Esophagus mucosa (tissue), 1 donor: ENCODE results near the gene SLC22A13. TPM values are rescaled to one million over a fixed set of nuclear protein-coding genes. Genes with fewer than 3 reads are reported as not detected.
"Not testable (repeated sequence)": the region's sequence is repeated elsewhere in the genome, so short reads cannot be mapped to it uniquely, and the experiment has no call there.

Experiments
- ATAC-seq: fragments of 200-7000 bp; cut with Tn5 transposase; one replicate; pipeline ENCODE4 v1.9.1; 2020
- total RNA-seq: library from RNA; stranded (reverse); gene quantifications from one replicate; pipeline ENCODE4 v1.2.4, GENCODE V29; 2023
- donor health status: DM: yes; HTN: yes; CAD: no.

Gene SLC22A13
- total RNA-seq, 1 donor from 2014 or later, result 0.64 TPM

DNA sequence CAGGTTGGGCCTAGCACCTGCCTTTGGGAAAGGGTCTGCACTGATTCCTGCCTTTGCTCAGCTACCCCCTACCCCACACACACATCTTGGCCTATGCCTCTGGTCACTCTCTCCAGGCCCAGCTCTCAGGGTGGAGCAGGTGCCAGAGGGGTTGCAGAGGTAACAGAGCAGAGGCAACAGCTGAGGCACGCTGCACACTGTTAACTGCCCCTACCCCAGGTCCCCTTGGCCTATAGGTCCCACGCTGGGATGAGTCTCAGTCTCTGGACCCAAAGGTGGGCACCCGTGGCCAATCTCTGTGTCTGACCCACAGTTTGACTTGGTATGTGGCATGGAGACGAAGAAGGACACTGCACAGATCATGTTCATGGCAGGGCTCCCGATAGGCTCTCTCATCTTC, 41.3 kb downstream of the SLC22A13 start:
- no peak for ATAC-seq

GRCh38 chr3:38307599-38307998, 42.0 kb downstream of the SLC22A13 start:
- no peak for ATAC-seq

- ATAC-seq, result no peak
Measured at GRCh38 chr3:38308456-38308855, 42.8 kb downstream of the SLC22A13 start.

DNA sequence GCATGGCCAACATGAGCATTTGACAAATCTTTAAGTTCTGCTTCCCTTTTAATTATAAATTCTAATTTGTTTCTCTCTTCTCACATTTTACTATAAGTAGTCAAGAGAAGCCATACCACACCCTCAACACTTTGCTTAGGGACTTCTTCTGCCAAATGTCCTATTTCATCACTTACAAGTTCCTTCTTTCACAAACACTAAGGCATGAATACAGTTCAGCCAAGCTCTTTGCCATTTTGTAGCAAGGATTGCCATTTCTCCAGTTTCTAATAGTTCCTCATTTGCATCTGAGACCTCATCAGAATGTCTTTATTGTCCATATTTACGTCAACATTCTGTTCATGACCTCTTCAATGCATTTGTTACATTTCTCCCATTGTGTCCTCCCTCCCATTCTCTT, 45.9 kb downstream of the SLC22A13 start:
- no peak for ATAC-seq

GRCh38 chr3:38311941-38312340, 46.3 kb downstream of the SLC22A13 start:
- ATAC-seq, result no peak

DNA sequence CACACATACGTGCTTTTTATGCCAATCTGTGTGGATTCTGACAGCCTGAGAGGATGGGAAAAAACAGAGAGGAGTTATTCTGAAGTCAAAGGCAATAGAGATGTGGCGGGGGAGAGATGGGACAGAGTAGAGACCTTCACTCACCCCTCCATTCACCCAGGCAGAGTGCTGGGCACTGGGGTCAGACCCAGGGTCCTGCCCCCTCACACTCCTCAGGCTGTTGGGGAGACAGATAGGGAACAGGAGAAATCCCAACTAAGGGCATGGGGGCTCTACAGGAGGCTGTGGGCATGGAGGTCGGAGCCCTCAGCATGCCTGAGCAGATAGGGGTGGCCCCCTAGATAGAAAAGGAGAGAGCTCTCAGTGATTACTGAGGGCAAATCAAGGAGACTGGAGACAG, 46.7 kb downstream of the SLC22A13 start:
- no peak for ATAC-seq

- no peak for ATAC-seq
Measured at GRCh38 chr3:38313263-38313662, 47.7 kb downstream of the SLC22A13 start.

DNA sequence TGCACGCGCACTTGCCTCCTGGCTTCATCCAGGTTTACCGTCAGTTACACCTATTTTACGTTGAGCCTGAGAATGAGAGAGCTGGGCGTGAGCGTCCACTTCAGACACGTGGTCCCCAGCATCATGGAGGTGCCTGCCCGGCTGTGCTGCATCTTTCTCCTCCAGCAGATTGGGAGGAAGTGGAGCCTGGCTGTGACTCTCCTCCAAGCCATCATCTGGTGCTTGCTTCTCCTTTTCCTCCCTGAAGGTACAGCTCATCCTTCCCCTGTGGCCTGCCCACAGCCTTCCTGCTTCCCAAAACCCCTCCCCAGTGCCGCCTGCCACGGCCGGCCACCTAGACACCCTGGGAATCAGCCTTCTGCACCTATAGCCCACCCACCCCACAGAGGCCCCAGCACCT, 48.1 kb downstream of the SLC22A13 start:
- ATAC-seq, result no peak

DNA sequence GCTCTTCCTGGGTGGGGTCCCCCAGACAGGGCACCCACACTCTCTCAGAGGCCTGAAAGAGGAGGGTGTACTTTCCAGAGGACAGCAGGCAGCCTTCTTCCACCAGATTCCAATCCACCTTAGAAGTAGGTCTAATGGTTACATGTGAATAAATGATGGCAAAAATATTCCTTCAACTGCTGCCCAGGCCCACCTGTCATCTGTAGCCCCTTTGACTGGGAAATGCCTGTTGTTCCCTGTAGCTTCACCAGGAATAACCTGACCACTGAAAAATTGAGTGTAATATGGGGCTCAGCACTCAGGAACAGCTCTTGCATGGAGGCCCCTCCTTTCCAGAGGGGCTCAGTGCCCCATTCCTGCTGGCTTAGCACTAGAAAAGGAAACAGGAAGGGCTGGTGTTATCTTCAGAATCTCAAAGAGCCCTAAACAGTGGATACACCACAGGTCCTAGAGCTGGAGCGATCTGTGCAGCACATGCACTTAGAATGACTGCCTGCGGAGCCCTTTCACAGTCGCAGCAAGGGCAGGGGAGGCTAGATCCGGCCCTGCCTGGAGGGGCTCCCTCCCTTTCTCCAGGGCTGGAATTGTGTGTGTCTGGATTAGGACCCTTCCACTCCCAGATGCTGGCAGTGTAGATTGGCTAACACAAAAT, 48.6 kb downstream of the SLC22A13 start:
- ATAC-seq, result no peak

GRCh38 chr3:38314764-38315487, 49.3 kb downstream of the SLC22A13 start:
- no peak for ATAC-seq

GRCh38 chr3:38315488-38316230, 50.0 kb downstream of the SLC22A13 start:
- ATAC-seq, result no peak

DNA sequence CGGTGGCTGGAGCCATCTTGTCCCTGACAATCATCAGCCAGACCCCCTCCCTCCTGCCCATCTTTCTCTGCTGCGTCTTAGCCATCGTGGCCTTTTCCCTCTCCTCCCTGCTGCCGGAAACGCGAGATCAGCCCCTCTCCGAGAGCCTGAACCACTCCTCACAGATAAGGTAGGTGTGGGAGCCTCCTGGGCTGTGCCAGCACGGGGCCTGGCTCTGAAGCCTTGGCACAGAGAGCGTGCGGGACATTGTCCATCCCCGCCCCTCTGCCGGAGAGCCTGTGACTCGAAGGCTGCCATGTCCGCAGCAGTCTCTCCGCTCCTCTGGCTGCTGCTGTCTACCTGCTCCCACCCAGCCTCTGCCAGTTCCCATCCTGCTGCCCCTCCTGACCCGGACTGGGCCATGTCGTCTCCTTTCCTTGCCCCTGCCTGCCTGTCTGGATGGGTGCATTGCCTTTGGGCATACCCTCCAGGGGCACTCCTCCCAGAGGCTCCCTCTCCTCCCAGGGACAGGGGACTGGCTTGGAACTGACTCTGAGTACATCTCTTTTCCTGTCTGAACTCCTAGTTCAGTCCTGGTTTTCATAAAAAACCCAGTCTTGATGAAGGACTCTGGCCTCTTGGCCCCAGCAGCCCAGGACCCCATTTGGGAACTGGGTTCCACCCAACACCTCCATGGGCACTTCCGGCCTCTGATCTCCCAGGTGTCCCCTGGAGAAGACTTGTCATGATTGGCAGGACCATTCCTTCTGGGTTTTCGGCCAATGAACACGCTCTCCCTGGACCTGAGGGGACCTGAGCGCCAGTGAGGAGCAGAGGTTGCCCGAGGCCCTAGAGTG, 51.0 kb downstream of the SLC22A13 start:
- ATAC-seq, result no peak

GRCh38 chr3:38317192-38317759, 51.7 kb downstream of the SLC22A13 start:
- ATAC-seq, result no peak

- ATAC-seq, result no peak
Measured at GRCh38 chr3:38318766-38319671, 53.4 kb downstream of the SLC22A13 start.

DNA sequence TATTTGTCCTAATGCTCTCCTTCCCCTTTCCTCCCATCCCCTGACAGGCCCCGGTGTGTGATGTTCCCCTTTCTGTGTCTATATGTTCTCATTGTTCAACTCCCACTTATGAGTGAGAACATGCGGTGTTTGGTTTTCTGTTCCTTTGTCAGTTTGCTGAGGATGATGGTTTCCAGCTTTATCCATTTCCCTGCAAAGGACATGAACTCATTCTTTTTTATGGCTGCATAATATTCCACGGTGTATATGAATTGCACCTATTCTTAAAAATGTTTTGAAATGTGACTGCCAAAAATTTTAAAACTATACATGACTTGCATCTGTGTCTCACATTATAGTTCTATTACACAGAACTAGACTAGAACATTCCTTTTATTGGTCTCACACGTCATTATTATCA, 55.0 kb downstream of the SLC22A13 start:
- not testable (repeated sequence) for ATAC-seq

- ATAC-seq, result no peak
Measured at GRCh38 chr3:38323060-38323459, 57.4 kb downstream of the SLC22A13 start.

- ATAC-seq, result no peak
Measured at GRCh38 chr3:38325256-38325655, 59.6 kb downstream of the SLC22A13 start.

GRCh38 chr3:38327335-38328009, 61.9 kb downstream of the SLC22A13 start:
- ATAC-seq, result no peak
